B cell (primary cell): ENCODE data around the gene ARHGAP28.

Experiments used
- EZH2 ChIP-seq: IDR thresholded peaks from 2 replicates; pipeline ENCODE4 v1.6.1; 2012; ENCODE audit warnings: borderline replicate concordance, low read depth, mild to moderate bottlenecking, moderate library complexity, low read length; ENCODE audit not compliant: insufficient read depth, poor library complexity, severe bottlenecking
- TF ChIP-seq, protein P1 (sequence below): fragments of 200-600 bp; IDR thresholded peaks from one replicate; pipeline ENCODE4 v1.8.0; 2022; ENCODE audit warnings: antibody characterized with exemption, mild to moderate bottlenecking

DNA sequence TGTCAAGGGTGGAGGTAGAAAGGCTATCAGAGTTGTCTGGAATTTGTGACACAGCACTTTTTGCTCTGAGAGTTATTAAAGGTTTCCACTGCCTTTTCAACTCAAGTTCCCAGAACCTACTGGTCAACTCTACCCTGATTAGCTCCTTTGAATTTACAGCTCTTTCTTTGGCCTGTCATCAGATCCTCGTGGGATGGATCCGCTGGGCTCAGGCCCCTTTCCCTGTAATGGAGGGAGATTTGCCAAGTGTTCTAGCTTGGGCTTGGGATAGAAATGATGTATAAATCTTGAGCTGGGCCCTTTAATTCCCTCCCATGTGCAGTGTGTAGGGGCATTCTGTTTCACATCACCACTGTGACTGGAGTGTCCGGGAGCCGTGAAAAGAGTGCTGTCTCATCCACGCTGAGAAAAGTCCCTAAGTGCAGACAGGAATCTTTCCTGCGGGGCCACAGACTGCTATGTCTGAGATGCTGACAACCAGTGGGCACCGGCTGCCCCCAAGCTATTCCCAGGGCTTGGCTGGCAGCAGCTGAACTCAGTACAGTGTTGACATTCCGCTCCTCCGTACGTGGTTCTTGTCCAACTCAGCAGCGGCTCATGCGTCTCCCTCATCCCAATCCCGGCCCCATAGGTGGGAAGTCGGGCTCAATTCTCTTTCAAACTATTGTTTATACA, 46.9 kb upstream of the ARHGAP28 start:
- TF ChIP-seq, protein P1, sequence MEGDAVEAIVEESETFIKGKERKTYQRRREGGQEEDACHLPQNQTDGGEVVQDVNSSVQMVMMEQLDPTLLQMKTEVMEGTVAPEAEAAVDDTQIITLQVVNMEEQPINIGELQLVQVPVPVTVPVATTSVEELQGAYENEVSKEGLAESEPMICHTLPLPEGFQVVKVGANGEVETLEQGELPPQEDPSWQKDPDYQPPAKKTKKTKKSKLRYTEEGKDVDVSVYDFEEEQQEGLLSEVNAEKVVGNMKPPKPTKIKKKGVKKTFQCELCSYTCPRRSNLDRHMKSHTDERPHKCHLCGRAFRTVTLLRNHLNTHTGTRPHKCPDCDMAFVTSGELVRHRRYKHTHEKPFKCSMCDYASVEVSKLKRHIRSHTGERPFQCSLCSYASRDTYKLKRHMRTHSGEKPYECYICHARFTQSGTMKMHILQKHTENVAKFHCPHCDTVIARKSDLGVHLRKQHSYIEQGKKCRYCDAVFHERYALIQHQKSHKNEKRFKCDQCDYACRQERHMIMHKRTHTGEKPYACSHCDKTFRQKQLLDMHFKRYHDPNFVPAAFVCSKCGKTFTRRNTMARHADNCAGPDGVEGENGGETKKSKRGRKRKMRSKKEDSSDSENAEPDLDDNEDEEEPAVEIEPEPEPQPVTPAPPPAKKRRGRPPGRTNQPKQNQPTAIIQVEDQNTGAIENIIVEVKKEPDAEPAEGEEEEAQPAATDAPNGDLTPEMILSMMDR = no peak
- no peak for TF ChIP-seq EZH2
